SKM-1 (cell line): ENCODE measurements around the gene IFT74.

Experiments
- DNase-seq: peaks from one replicate; lab custom pipeline; 2025; ENCODE audit not compliant: unreplicated experiment; lab: John Stamatoyannopoulos, UW

Gene IFT74

GRCh38 chr9:26973989-26974388, 17.8 kb downstream of the IFT74 start:
- no peak for DNase-seq

GRCh38 chr9:26974927-26975326, 18.7 kb downstream of the IFT74 start:
- no peak for DNase-seq

- DNase-seq, result no peak
These were observed 19.8 kb downstream of the IFT74 start for GRCh38 chr9:26975728-26976707.

GRCh38 chr9:26983340-26983739, 27.1 kb downstream of the IFT74 start:
- no peak for DNase-seq

GRCh38 chr9:26995810-26996209, 39.6 kb downstream of the IFT74 start:
- no peak for DNase-seq

- no peak for DNase-seq
These were observed 47.3 kb downstream of the IFT74 start for GRCh38 chr9:27003426-27004077.

GRCh38 chr9:27005491-27005890, 49.3 kb downstream of the IFT74 start, which contains the start of gene LRRC19:
TSS of gene LRRC19 (minus strand) at chr9:27005672. CDS start at chr9:26999694, 5,978 bp downstream.
- DNase-seq, result no peak

- no peak for DNase-seq
These were observed 63.4 kb downstream of the IFT74 start for GRCh38 chr9:27019589-27019988.

GRCh38 chr9:27022920-27023319, 66.7 kb downstream of the IFT74 start:
- no peak for DNase-seq

- DNase-seq, result no peak
These were observed 73.0 kb downstream of the IFT74 start for GRCh38 chr9:27029186-27029585.

- DNase-seq, result peak; percentile 26
These were observed 77.7 kb downstream of the IFT74 start for GRCh38 chr9:27033815-27034403.

- DNase-seq, result no peak
These were observed 81.3 kb downstream of the IFT74 start for GRCh38 chr9:27037499-27037898.

GRCh38 chr9:27041746-27042145, 85.5 kb downstream of the IFT74 start:
- no peak for DNase-seq

GRCh38 chr9:27042476-27042875, 86.3 kb downstream of the IFT74 start:
- no peak for DNase-seq

GRCh38 chr9:27043176-27043575, 87.0 kb downstream of the IFT74 start:
- no peak for DNase-seq

- DNase-seq, result no peak
These were observed 90.9 kb downstream of the IFT74 start for GRCh38 chr9:27047136-27047535.

- no peak for DNase-seq
These were observed 97.3 kb downstream of the IFT74 start for GRCh38 chr9:27053369-27054022.

GRCh38 chr9:27054125-27054524, 97.9 kb downstream of the IFT74 start:
- no peak for DNase-seq

GRCh38 chr9:27054841-27055240, 98.6 kb downstream of the IFT74 start:
- DNase-seq, result no peak

- DNase-seq, result no peak
These were observed 103.2 kb downstream of the IFT74 start for GRCh38 chr9:27059412-27059811.

- DNase-seq, result no peak
These were observed 103.7 kb downstream of the IFT74 start for GRCh38 chr9:27059907-27060306.
